ENCODE data around the gene NR2E3.

The NR2E3 gene

DNA sequence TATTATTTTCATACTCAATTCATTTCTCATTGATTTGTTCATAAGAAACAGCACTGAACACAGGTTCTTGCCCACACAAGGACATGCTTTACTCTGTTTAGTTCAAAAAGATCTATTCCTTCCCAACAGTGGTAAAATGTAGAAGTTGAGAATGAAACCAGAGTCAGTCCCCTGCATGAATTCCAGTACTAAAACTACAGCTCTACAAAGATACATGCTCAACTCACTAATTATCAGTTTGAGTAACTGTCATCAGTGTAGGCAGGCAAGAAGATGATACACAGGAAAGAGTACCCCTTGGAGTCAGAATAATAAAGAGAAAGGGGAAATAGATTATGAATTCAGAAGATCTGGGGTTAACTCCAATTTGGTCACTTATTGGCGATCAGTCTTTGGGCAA lies 43.2 kb downstream of the NR2E3 start:
- TF ChIP-seq TEAD4 (IDR thresholded peaks at IDR 0.05) (no peak), FOXM1 (IDR thresholded peaks at IDR 0.05; ENCODE audit: borderline replicate concordance, low read depth) (no peak), CEBPB (IDR thresholded peaks at IDR 0.05) (no peak), CREB1 (IDR thresholded peaks at IDR 0.05; ENCODE audit: low read depth) (no peak), EP300 (IDR thresholded peaks at IDR 0.05; ENCODE audit: borderline replicate concordance) (no peak), RAD21 (IDR thresholded peaks at IDR 0.05; ENCODE audit: low read depth) (no peak), YY1 (IDR thresholded peaks at IDR 0.05; ENCODE audit: low read depth) (no peak), NFIC (IDR thresholded peaks at IDR 0.05) (no peak), ZBTB7A (IDR thresholded peaks at IDR 0.05; ENCODE audit: low read depth) (no peak), EGR1 (IDR thresholded peaks at IDR 0.05) (no peak), TAF1 (IDR thresholded peaks at IDR 0.05; ENCODE audit: low read depth) (no peak), TCF12 (IDR thresholded peaks at IDR 0.05; ENCODE audit: low read depth) (no peak)
- TF ChIP-seq, protein P1, sequence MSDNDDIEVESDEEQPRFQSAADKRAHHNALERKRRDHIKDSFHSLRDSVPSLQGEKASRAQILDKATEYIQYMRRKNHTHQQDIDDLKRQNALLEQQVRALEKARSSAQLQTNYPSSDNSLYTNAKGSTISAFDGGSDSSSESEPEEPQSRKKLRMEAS (IDR thresholded peaks at IDR 0.05), result no peak
- TF ChIP-seq, protein P2, sequence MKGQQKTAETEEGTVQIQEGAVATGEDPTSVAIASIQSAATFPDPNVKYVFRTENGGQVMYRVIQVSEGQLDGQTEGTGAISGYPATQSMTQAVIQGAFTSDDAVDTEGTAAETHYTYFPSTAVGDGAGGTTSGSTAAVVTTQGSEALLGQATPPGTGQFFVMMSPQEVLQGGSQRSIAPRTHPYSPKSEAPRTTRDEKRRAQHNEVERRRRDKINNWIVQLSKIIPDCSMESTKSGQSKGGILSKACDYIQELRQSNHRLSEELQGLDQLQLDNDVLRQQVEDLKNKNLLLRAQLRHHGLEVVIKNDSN (IDR thresholded peaks at IDR 0.05), result no peak
- TF ChIP-seq, protein P3, sequence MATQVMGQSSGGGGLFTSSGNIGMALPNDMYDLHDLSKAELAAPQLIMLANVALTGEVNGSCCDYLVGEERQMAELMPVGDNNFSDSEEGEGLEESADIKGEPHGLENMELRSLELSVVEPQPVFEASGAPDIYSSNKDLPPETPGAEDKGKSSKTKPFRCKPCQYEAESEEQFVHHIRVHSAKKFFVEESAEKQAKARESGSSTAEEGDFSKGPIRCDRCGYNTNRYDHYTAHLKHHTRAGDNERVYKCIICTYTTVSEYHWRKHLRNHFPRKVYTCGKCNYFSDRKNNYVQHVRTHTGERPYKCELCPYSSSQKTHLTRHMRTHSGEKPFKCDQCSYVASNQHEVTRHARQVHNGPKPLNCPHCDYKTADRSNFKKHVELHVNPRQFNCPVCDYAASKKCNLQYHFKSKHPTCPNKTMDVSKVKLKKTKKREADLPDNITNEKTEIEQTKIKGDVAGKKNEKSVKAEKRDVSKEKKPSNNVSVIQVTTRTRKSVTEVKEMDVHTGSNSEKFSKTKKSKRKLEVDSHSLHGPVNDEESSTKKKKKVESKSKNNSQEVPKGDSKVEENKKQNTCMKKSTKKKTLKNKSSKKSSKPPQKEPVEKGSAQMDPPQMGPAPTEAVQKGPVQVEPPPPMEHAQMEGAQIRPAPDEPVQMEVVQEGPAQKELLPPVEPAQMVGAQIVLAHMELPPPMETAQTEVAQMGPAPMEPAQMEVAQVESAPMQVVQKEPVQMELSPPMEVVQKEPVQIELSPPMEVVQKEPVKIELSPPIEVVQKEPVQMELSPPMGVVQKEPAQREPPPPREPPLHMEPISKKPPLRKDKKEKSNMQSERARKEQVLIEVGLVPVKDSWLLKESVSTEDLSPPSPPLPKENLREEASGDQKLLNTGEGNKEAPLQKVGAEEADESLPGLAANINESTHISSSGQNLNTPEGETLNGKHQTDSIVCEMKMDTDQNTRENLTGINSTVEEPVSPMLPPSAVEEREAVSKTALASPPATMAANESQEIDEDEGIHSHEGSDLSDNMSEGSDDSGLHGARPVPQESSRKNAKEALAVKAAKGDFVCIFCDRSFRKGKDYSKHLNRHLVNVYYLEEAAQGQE (IDR thresholded peaks at IDR 0.05; ENCODE audit: low read depth), result no peak
